GM18505 (cell line): ENCODE data around the gene TTYH1.

ENCODE experiments used
- ATAC-seq: cut with Tn5 transposase; IDR thresholded peaks from one replicate; pipeline ENCODE4 v1.9.1; 2021; ENCODE audit not compliant: unreplicated experiment
- POLR2A ChIP-seq: IDR thresholded peaks from 4 replicates; pipeline ENCODE4 v1.6.1; 2011; ENCODE audit warnings: borderline replicate concordance; ENCODE audit not compliant: insufficient read depth, insufficient read length; ENCODE audit errors: extremely low read depth

TTYH1 gene

GRCh38 chr19:54383330-54383729 is 31.9 kb upstream of the TTYH1 start:
- TF ChIP-seq POLR2A: no peak
- ATAC-seq: no peak

- no peak for TF ChIP-seq POLR2A
These were observed 27.1 kb upstream of the TTYH1 start for GRCh38 chr19:54387991-54388801.

GRCh38 chr19:54388802-54389139 is 26.5 kb upstream of the TTYH1 start:
- ATAC-seq: no peak
- no peak for TF ChIP-seq POLR2A

More at GRCh38 chr19:54387991-54388801, 27.1 kb upstream of the TTYH1 start:
- no peak for ATAC-seq

- ATAC-seq: no peak
- TF ChIP-seq POLR2A: no peak
These were observed 25.7 kb upstream of the TTYH1 start for GRCh38 chr19:54389553-54389952.

GRCh38 chr19:54390942-54391577 is 24.2 kb upstream of the TTYH1 start:
- no peak for TF ChIP-seq POLR2A
- no peak for ATAC-seq

GRCh38 chr19:54391589-54392061 is 23.6 kb upstream of the TTYH1 start:
- TF ChIP-seq POLR2A: no peak
- no peak for ATAC-seq

- no peak for TF ChIP-seq POLR2A
- ATAC-seq: no peak
These were observed 23.2 kb upstream of the TTYH1 start for GRCh38 chr19:54392105-54392504.

- no peak for ATAC-seq
- no peak for TF ChIP-seq POLR2A
These were observed 21.9 kb upstream of the TTYH1 start for GRCh38 chr19:54393381-54393780.

GRCh38 chr19:54395685-54396084 is 19.6 kb upstream of the TTYH1 start:
- TF ChIP-seq POLR2A: no peak
- no peak for ATAC-seq

GRCh38 chr19:54399189-54399588 is 16.1 kb upstream of the TTYH1 start:
- no peak for TF ChIP-seq POLR2A

GRCh38 chr19:54400913-54401312 is 14.4 kb upstream of the TTYH1 start:
- no peak for TF ChIP-seq POLR2A

More at GRCh38 chr19:54399189-54399588, 16.1 kb upstream of the TTYH1 start:
- no peak for ATAC-seq

GRCh38 chr19:54403054-54403453 is 12.2 kb upstream of the TTYH1 start:
- no peak for TF ChIP-seq POLR2A
- ATAC-seq: no peak

More at GRCh38 chr19:54400913-54401312, 14.4 kb upstream of the TTYH1 start:
- no peak for ATAC-seq

- no peak for TF ChIP-seq POLR2A
These were observed 9.6 kb upstream of the TTYH1 start for GRCh38 chr19:54405628-54406027.

GRCh38 chr19:54407780-54408179 is 7.5 kb upstream of the TTYH1 start:
- no peak for ATAC-seq
- no peak for TF ChIP-seq POLR2A

More at GRCh38 chr19:54405628-54406027, 9.6 kb upstream of the TTYH1 start:
- no peak for ATAC-seq

- no peak for ATAC-seq
- TF ChIP-seq POLR2A: no peak
These were observed 6.7 kb upstream of the TTYH1 start for GRCh38 chr19:54408456-54409026.

- no peak for TF ChIP-seq POLR2A
- ATAC-seq: no peak
These were observed 4.2 kb upstream of the TTYH1 start for GRCh38 chr19:54411033-54411432.
